Upper lobe of left lung (tissue), 6 donors: ENCODE measurements around the gene GNG8. TPM values are rescaled to one million over a fixed set of nuclear protein-coding genes. Genes with fewer than 3 reads are reported as not detected.
"Not testable (repeated sequence)": the region's sequence is repeated elsewhere in the genome, so short reads cannot be mapped to it uniquely, and the experiment has no call there.

ENCODE experiments used
- ATAC-seq, 2 donors: fragments of 200-7000 bp; cut with Tn5 transposase; one replicate each; pipeline ENCODE4 v1.9.1; 2022; ENCODE audit warnings: mild to moderate bottlenecking in 2 of 2, moderate library complexity in 2 of 2; ENCODE audit not compliant: low FRiP score in 2 of 2
- DNase-seq, 2 donors: peaks; one replicate each; pipeline ENCODE4 v3.0.0-alpha.2; 2019 to 2020
- H3K27ac ChIP-seq, 4 donors: fragments of 200-600 bp; sonication (generic); one replicate each; pipeline ENCODE4 v1.5.1; 2016 to 2019
- H3K27me3 ChIP-seq, 4 donors: fragments of 200-600 bp; sonication (generic); one replicate each; pipeline ENCODE4 v1.5.1; 2017 to 2019
- H3K36me3 ChIP-seq, 4 donors: fragments of 200-600 bp; sonication (generic); one replicate each; pipeline ENCODE4 v1.5.1; 2016 to 2019
- H3K4me1 ChIP-seq, 4 donors: fragments of 200-600 bp; sonication (generic); one replicate each; pipeline ENCODE4 v1.5.1; 2018 to 2019
- H3K4me3 ChIP-seq, 4 donors: fragments of 200-600 bp; sonication (generic); one replicate each; pipeline ENCODE4 v1.5.1; 2017 to 2019; ENCODE audit warnings: mild to moderate bottlenecking in 2 of 4, moderate library complexity in 1 of 4
- H3K9me3 ChIP-seq, 4 donors: fragments of 200-600 bp; sonication (generic); one replicate each; pipeline ENCODE4 v1.5.1; 2018 to 2019
- EP300 ChIP-seq, 4 donors: sonication (generic); formaldehyde crosslinking; IDR thresholded peaks; one replicate each; pipeline ENCODE4 v1.5.1; 2017; ENCODE audit warnings: antibody characterized with exemption in 4 of 4, control low read depth in 2 of 4
- POLR2A ChIP-seq, 4 donors: fragments of 450-650 bp; IDR thresholded peaks; one replicate each; pipeline ENCODE4 v1.5.1; 2016 to 2017; ENCODE audit warnings: antibody characterized with exemption in 4 of 4, mild to moderate bottlenecking in 2 of 4
- POLR2AphosphoS5 ChIP-seq, 2 donors: sonication (generic); formaldehyde crosslinking; IDR thresholded peaks; one replicate each; pipeline ENCODE4 v1.5.1; 2017; ENCODE audit warnings: antibody characterized with exemption in 2 of 2
- WGBS, 2 donors: methylation state at CpG; one replicate each; pipeline ENCODE4 v1.1.5; 2017 to 2018; 5-methylcytosine and 5-hydroxymethylcytosine counted together
- total RNA-seq, 6 donors: library from RNA; depleted of rRNA in 4 of 6; stranded (reverse); fragments of >200 nt in 4 of 6; gene quantifications; one replicate each; pipeline versions ENCODE4 v1.1.0 to v1.2.1, GENCODE V29; 2016 to 2021
- TF ChIP-seq, protein P1 (sequence below), 6 experiments: fragments of 450-650 bp in 4 of 6; fragments of 200-600 bp in 2 of 6; sonication (generic) in 2 of 6; IDR thresholded peaks; one replicate each; pipeline ENCODE4 v1.5.1; 2016 to 2019; ENCODE audit warnings: antibody characterized with exemption in 6 of 6
- donor health status: DM: no; HTN: no; CAD: no; lungs with moderate emphysema.
- donor health status: DM: no; HTN: yes; CAD: no; lungs with severe emphysema.

The GNG8 gene
- total RNA-seq, 6 donors from 2014 or later: not detected

DNA sequence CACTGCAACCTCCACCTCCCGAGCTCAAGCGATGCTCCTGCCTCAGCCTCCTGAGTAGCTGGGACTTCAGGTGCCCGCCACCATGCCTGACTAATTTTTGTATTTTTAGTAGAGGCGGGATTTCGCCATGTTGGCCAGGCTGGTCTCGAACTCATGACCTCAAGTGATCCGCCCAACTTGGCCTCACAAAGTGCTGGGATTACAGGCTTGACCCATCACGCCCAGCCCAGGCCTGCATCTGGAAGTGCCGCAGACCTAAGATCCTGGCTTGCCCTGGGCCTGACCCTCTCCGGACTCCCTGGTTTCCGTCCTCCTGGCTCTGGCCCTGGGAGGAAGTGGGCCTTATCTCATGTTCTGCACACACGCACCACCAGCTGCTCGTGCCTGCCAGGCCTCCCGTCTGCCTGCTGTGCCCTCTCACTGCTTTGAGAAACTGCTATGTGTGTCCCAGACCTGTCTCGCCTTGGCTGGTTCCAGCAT is 6.4 kb downstream of the GNG8 start:
- peaks cover 34 to 38% (median 36%) of the 10 kb centered on the region in 4 donors for H3K4me1 ChIP-seq
- H3K4me3 ChIP-seq: no peak overlapping the region
- 52 to 64% methylated on average over 11 to 14 of the region's 15 CpGs for WGBS, 2 donors
- H3K36me3 ChIP-seq: no peaks in the 10 kb centered on the region
- ATAC-seq: no peak
- no peaks in the 10 kb centered on the region for H3K27me3 ChIP-seq
- DNase-seq: no peak
- H3K9me3 ChIP-seq: no peaks in the 10 kb centered on the region
- no peak for TF ChIP-seq EP300 (IDR thresholded peaks at IDR 0.05)
- peak; percentile 38 to 57 for TF ChIP-seq POLR2AphosphoS5 (IDR thresholded peaks at IDR 0.05)
- peak overlapping the region in 3 of 4 donors; percentile 17 to 50 (median 23) for H3K27ac ChIP-seq

DNA sequence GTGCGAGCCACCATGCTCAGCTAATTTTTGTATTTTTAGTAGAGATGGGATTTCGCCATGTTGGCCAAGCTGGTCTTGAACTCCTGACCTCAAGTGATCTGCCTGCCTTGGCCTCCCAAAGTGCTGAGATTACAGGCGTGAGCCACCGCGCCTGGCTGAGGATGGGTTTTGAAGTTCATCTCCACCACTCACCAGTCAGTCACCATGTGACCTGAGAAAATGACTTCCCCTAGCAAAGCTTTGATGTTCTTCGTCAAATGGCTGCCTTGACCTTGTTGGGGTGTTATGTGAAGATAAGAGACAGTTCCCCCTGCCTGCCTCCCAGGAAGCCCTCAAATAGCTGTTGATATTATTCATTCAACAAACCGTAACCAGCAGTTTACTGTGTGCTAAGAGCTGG is 7.0 kb downstream of the GNG8 start:
- ATAC-seq, H3K4me3 ChIP-seq, H3K27me3 ChIP-seq, H3K9me3 ChIP-seq, DNase-seq, H3K36me3 ChIP-seq: not testable (repeated sequence)
- 83 to 88% methylated on average over 6 to 7 of the region's 7 CpGs for WGBS, 2 donors
- Histone ChIP-seq H3K4me1 (peaks cover 29 to 35% (median 32%) of the 10 kb centered on the region in 4 donors), H3K27ac (peak overlapping the region in 3 of 4 donors; percentile 17 to 50 (median 23))

DNA sequence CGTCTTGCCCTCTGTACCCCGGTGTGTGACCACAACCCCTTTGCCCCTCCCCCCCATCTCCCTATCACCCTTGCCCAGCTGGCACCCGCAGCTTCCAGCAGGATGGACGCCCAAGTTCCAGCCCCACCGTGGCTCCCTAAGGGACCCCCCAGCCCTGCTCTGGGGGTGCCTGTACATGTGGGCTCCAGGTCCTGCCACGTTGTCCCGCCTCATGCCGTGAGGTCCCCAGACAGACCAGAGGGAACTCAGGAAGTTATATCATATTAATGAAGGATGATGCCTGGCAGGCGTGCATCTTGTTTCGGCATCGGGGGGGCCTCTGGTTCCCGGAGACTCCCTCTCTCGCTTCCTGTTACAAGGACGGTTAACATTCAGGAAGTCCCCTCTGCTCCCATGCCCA is 9.6 kb downstream of the GNG8 start:
- Histone ChIP-seq H3K27ac (peak overlapping the region; percentile 63 to 88 (median 80)), H3K9me3 (no peaks in the 10 kb centered on the region), H3K36me3 (no peaks in the 10 kb centered on the region), H3K4me3 (no peak overlapping the region), H3K4me1 (peaks cover 20 to 31% (median 23%) of the 10 kb centered on the region in 4 donors), H3K27me3 (no peaks in the 10 kb centered on the region)
- 28 to 36% methylated on average over 6 to 12 of the region's 14 CpGs for WGBS, 2 donors
- TF ChIP-seq POLR2A (IDR thresholded peaks at IDR 0.05) (no peak), POLR2AphosphoS5 (IDR thresholded peaks at IDR 0.05) (peak in 1 of 2 donors; percentile 7), EP300 (IDR thresholded peaks at IDR 0.05) (no peak)
- TF ChIP-seq, protein P1, sequence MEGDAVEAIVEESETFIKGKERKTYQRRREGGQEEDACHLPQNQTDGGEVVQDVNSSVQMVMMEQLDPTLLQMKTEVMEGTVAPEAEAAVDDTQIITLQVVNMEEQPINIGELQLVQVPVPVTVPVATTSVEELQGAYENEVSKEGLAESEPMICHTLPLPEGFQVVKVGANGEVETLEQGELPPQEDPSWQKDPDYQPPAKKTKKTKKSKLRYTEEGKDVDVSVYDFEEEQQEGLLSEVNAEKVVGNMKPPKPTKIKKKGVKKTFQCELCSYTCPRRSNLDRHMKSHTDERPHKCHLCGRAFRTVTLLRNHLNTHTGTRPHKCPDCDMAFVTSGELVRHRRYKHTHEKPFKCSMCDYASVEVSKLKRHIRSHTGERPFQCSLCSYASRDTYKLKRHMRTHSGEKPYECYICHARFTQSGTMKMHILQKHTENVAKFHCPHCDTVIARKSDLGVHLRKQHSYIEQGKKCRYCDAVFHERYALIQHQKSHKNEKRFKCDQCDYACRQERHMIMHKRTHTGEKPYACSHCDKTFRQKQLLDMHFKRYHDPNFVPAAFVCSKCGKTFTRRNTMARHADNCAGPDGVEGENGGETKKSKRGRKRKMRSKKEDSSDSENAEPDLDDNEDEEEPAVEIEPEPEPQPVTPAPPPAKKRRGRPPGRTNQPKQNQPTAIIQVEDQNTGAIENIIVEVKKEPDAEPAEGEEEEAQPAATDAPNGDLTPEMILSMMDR (IDR thresholded peaks at IDR 0.05): no peak
- ATAC-seq: no peak
- no peak for DNase-seq

DNA sequence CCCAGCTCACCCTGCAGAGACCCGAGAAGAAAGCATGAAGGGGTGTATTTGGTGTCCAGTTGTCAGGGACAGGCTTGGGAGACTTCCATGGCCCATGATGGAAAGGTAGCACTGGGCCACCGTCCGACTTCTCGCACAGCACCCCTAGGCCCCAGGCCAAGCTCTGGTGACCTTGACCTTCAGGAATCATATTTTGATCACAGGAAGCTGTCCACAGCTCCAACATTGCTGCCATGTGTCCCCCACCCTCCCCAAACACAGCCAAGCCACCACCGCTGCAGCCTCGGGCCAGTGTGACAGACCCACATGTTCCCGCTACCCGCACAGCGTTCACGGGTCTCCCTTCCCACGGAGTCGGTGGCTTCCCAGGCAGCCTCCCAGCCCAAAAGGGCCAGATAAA is 10.3 kb downstream of the GNG8 start:
- peaks cover 23 to 27% (median 24%) of the 10 kb centered on the region in 4 donors for H3K4me1 ChIP-seq
- H3K4me3 ChIP-seq: no peak overlapping the region
- ATAC-seq (peak in 1 of 2 donors; percentile 4), DNase-seq (no peak)
- H3K36me3 ChIP-seq: no peaks in the 10 kb centered on the region
- H3K27me3 ChIP-seq: no peaks in the 10 kb centered on the region
- WGBS, 2 donors: 69 to 77% methylated on average over 8 to 9 of the region's 12 CpGs
- H3K9me3 ChIP-seq: no peaks in the 10 kb centered on the region
- peak overlapping the region; percentile 63 to 88 (median 80) for H3K27ac ChIP-seq
- TF ChIP-seq POLR2AphosphoS5 (IDR thresholded peaks at IDR 0.05): no peak
- TF ChIP-seq EP300 (IDR thresholded peaks at IDR 0.05): no peak
- no peak for TF ChIP-seq POLR2A (IDR thresholded peaks at IDR 0.05)
- TF ChIP-seq, protein P1 (IDR thresholded peaks at IDR 0.05): no peak

DNA sequence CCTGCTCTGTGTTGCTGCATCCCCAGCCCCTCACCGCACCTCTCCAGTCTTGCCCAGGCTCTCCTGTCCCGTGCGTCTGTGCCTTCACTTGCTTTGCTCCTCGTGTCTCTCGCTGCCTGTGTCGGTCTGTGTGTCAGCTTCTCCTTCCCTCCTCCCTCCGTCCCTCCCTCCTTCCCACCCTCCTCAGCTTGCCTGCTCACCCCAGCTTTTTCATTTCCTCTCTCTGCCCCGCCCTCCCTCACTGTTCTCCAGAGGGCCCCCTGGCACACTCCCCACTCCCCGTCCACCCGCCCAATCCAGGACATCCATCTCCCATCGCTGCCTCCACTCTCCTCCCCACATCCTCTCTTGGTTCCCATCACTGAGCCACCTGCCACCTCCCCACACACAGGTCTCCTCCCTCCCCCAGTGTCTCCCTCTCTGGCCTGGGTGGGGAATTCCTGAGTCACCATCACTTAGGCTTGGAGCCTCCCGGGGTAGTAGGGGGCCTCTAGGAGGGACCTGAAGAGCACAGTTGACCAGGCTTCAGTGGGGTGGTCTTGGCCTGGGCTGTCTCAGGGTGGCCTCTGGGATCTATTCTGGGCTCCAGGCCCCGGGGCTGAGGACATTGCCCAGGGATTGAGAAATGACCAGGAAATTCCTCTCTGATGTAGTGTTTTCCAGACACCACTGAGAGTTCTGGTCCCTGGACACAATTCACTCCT is 10.9 kb downstream of the GNG8 start, which contains the start of gene PTGIR:
Gene PTGIR (minus strand): TSS at position 132 of the 704 bp plus-strand sequence. CDS start 864 bp downstream, outside the sequence.
- peak; percentile 62 to 84 for ATAC-seq
- peak within 1 kb of the TSS; percentile 8 to 47 (median 32) for H3K4me3 ChIP-seq
- H3K27ac ChIP-seq: peak within 1 kb of the TSS; percentile 63 to 88 (median 80)
- H3K9me3 ChIP-seq: no peaks in the 10 kb centered on the region
- no peaks in the 10 kb centered on the region for H3K27me3 ChIP-seq
- no peak for DNase-seq
- TF ChIP-seq POLR2A (IDR thresholded peaks at IDR 0.05): peak in 1 of 4 donors; percentile 53
- peak; percentile 69 to 83 for TF ChIP-seq POLR2AphosphoS5 (IDR thresholded peaks at IDR 0.05)
- TF ChIP-seq, protein P1 (IDR thresholded peaks at IDR 0.05): no peak
- H3K36me3 ChIP-seq: no peaks in the 10 kb centered on the region
- H3K4me1 ChIP-seq: peaks cover 27 to 30% (median 29%) of the 10 kb centered on the region in 4 donors
- 26 to 29% methylated on average over 11 to 13 of the region's 13 CpGs for WGBS, 2 donors
